Head of caudate nucleus (tissue), 42 donors: ENCODE data around the gene TOMM40L.

Experiments
- DNase-seq, 42 donors: peaks; one replicate each; pipeline versions ENCODE4 v3.0.0 to v3.0.0-alpha.2; 2020 to 2021; ENCODE audit warnings: mixed read lengths in 7 of 42
- intact Hi-C: fragments of 100-400 bp; cut with DNase I; formaldehyde crosslinking; loops from one replicate; pipeline ENCODE4 v1.15.0; 2022

Gene TOMM40L

GRCh38 chr1:161196111-161196510, 29.7 kb upstream of the TOMM40L start:
- DNase-seq: no peak
- intact Hi-C loops: no loop called here

- DNase-seq: peak in 15 of 42 donors; percentile 30 to 75 (median 46)
- intact Hi-C loops: no loop called here
Measured at GRCh38 chr1:161196521-161197451, 29.1 kb upstream of the TOMM40L start.

GRCh38 chr1:161197560-161198193, 28.2 kb upstream of the TOMM40L start:
- no peak for DNase-seq
- intact Hi-C loops: no loop called here

GRCh38 chr1:161198194-161198896, 27.5 kb upstream of the TOMM40L start:
- intact Hi-C loops: no loop called here

GRCh38 chr1:161198897-161199431, 26.9 kb upstream of the TOMM40L start, which contains the start of gene ADAMTS4:
Gene ADAMTS4, minus strand, starts transcription at chr1:161199054. Its CDS starts 427 bp downstream, at chr1:161198627.
- intact Hi-C loops: no loop called here
- DNase-seq: peak; percentile 47 to 95 (median 90)

More at GRCh38 chr1:161198194-161198896, 27.5 kb upstream of the TOMM40L start:
- peak in 39 of 42 donors; percentile 39 to 88 (median 65) for DNase-seq

- intact Hi-C loops: no loop called here
- peak in 11 of 42 donors; percentile 24 to 74 (median 45) for DNase-seq
Measured at GRCh38 chr1:161199506-161200139, 26.2 kb upstream of the TOMM40L start.

- DNase-seq: peak; percentile 49 to 91 (median 82)
- intact Hi-C loops: no loop called here
Measured at GRCh38 chr1:161200421-161200991, 25.4 kb upstream of the TOMM40L start.

GRCh38 chr1:161200992-161201835, 24.6 kb upstream of the TOMM40L start:
- intact Hi-C loops: no loop called here
- DNase-seq: peak in 20 of 42 donors; percentile 18 to 78 (median 46)

GRCh38 chr1:161201836-161202712, 23.8 kb upstream of the TOMM40L start, which contains the start of gene NDUFS2:
Gene NDUFS2, plus strand, starts transcription at chr1:161202367. Its CDS starts 19 bp downstream, at chr1:161202386.
- DNase-seq: peak; percentile 95 to 100 (median 99)
- intact Hi-C loops: loop anchor here (2.0 kb wide), 1 partner anchor 25 kb away; the partner anchor contains the start of gene TOMM40L

- no peak for DNase-seq
- intact Hi-C loops: no loop called here
Measured at GRCh38 chr1:161206411-161207140, 19.3 kb upstream of the TOMM40L start.

GRCh38 chr1:161207173-161207572, 18.7 kb upstream of the TOMM40L start:
- DNase-seq: no peak
- intact Hi-C loops: no loop called here

- peak in 41 of 42 donors; percentile 56 to 89 (median 75) for DNase-seq
- intact Hi-C loops: no loop called here
Measured at GRCh38 chr1:161209790-161210409, 16.0 kb upstream of the TOMM40L start.

GRCh38 chr1:161214369-161214768, 11.5 kb upstream of the TOMM40L start:
- intact Hi-C loops: no loop called here
- no peak for DNase-seq

- DNase-seq: peak in 16 of 42 donors; percentile 33 to 68 (median 52)
- intact Hi-C loops: no loop called here
Measured at GRCh38 chr1:161215076-161215475, 10.8 kb upstream of the TOMM40L start, which contains the start of gene FCER1G. Gene FCER1G, plus strand, starts transcription at chr1:161215295. Its CDS starts 27 bp downstream, at chr1:161215322.
